ENCODE results near the gene RPS27. TPM values are rescaled to one million over a fixed set of nuclear protein-coding genes. Genes with fewer than 3 reads are reported as not detected.
A peak's percentile ranks its signal among the peaks of the same experiment; 100 is the strongest.

The RPS27 gene
- total and polyA plus RNA-seq, 2 of the 13 experiments (the other 11 are each of a cell fraction or from before 2014, with no cell fraction given) = 3,737 to 9,964 TPM

GRCh38 chr1:153967107-153967999, 23.2 kb upstream of the RPS27 start, which contains the start of gene CREB3L4 (continued):
- TF ChIP-seq ZSCAN5A (CRISPR knock-in tag; IDR thresholded peaks at IDR 0.05; ENCODE audit: borderline replicate concordance) (no peak; the same call in 1 of the 2 replicates), KMT2A (CRISPR knock-in tag; IDR thresholded peaks at IDR 0.05) (peak; percentile 86), ZNF326 (CRISPR knock-in tag; IDR thresholded peaks at IDR 0.05; ENCODE audit: borderline replicate concordance) (no peak), ZKSCAN8 (CRISPR knock-in tag; IDR thresholded peaks at IDR 0.05; ENCODE audit: borderline replicate concordance) (0 out of 2 replicates have a peak, but pooled peaks have one; percentile 27), THAP11 (CRISPR knock-in tag; IDR thresholded peaks at IDR 0.05) (peak; percentile 75), PITX1 (CRISPR knock-in tag; IDR thresholded peaks at IDR 0.05) (peak; percentile 77), ZNF543 (CRISPR knock-in tag; IDR thresholded peaks at IDR 0.05) (peak; percentile 82; the same call in 1 of the 2 replicates), GPN1 (CRISPR knock-in tag; IDR thresholded peaks at IDR 0.05; ENCODE audit: borderline replicate concordance) (no peak), ZIK1 (CRISPR knock-in tag; IDR thresholded peaks at IDR 0.05; ENCODE audit: borderline replicate concordance, low read depth) (no peak; the same call in none of the 2 replicates), AFF4 (CRISPR knock-in tag; IDR thresholded peaks at IDR 0.05) (no peak), ZBTB44 (CRISPR knock-in tag; IDR thresholded peaks at IDR 0.05) (peak; percentile 83; the same call in 1 of the 2 replicates), ZBTB7A (CRISPR knock-in tag; IDR thresholded peaks at IDR 0.05) (peak; percentile 62; the same call in 1 of the 2 replicates), RBAK (CRISPR knock-in tag; IDR thresholded peaks at IDR 0.05) (no peak)
- TF ChIP-seq, protein P1, sequence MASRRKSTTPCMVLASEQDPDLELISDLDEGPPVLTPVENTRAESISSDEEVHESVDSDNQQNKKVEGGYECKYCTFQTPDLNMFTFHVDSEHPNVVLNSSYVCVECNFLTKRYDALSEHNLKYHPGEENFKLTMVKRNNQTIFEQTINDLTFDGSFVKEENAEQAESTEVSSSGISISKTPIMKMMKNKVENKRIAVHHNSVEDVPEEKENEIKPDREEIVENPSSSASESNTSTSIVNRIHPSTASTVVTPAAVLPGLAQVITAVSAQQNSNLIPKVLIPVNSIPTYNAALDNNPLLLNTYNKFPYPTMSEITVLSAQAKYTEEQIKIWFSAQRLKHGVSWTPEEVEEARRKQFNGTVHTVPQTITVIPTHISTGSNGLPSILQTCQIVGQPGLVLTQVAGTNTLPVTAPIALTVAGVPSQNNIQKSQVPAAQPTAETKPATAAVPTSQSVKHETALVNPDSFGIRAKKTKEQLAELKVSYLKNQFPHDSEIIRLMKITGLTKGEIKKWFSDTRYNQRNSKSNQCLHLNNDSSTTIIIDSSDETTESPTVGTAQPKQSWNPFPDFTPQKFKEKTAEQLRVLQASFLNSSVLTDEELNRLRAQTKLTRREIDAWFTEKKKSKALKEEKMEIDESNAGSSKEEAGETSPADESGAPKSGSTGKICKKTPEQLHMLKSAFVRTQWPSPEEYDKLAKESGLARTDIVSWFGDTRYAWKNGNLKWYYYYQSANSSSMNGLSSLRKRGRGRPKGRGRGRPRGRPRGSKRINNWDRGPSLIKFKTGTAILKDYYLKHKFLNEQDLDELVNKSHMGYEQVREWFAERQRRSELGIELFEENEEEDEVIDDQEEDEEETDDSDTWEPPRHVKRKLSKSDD (CRISPR knock-in tag; IDR thresholded peaks at IDR 0.05; ENCODE audit: low read depth) = no peak
